Left ventricle myocardium inferior (tissue), 1 donor: ENCODE results near the gene FHIT. TPM values are rescaled to one million over a fixed set of nuclear protein-coding genes. Genes with fewer than 3 reads are reported as not detected.

Experiments used
- DNase-seq: peaks from one replicate; pipeline ENCODE4 v3.0.0-alpha.2; 2020
- H3K27ac ChIP-seq: fragments of 200-600 bp; replicated peaks from 2 replicates; pipeline ENCODE4 v1.8.0; 2021
- H3K27me3 ChIP-seq: fragments of 200-600 bp; 2 replicates; pipeline ENCODE4 v1.8.0; 2021; ENCODE audit warnings: low read depth
- H3K36me3 ChIP-seq: fragments of 200-600 bp; 2 replicates; pipeline ENCODE4 v1.8.0; 2021
- H3K4me1 ChIP-seq: fragments of 200-600 bp; 2 replicates; pipeline ENCODE4 v1.8.0; 2021
- H3K4me3 ChIP-seq: fragments of 200-600 bp; 2 replicates; pipeline ENCODE4 v1.8.0; 2021; ENCODE audit warnings: mild to moderate bottlenecking, moderate library complexity
- H3K9me3 ChIP-seq: fragments of 200-600 bp; replicated peaks from 2 replicates; pipeline ENCODE4 v1.8.0; 2021
- CTCF ChIP-seq: fragments of 200-600 bp; IDR thresholded peaks from 2 replicates; pipeline ENCODE4 v1.8.0; 2021; ENCODE audit warnings: antibody characterized with exemption, mild to moderate bottlenecking, borderline replicate concordance
- intact Hi-C: fragments of 100-400 bp; cut with micrococcal nuclease; formaldehyde crosslinking; loops from one replicate; pipeline ENCODE4 v1.11.0; 2022
- total RNA-seq: library from RNA; stranded (reverse); fragmentation: NEBNext Ultra II Directional; extraction: Animal tissue kit (Norgen Biotek cat#: 25700); gene quantifications from one replicate; pipeline ENCODE4 v1.2.1, GENCODE V29; 2021
- donor health status: DM: no; HTN: yes; CAD: no; lungs with severe emphysema.

FHIT gene
- total RNA-seq, 1 donor from 2014 or later = 16.0 TPM

GRCh38 chr3:60509471-60509870 is 741.8 kb downstream of the FHIT start:
- H3K27ac ChIP-seq = no peak overlapping the region
- H3K36me3 ChIP-seq = no peaks in the 10 kb centered on the region
- no peak overlapping the region for H3K4me3 ChIP-seq
- peaks cover 15% of the 10 kb centered on the region for H3K9me3 ChIP-seq
- H3K27me3 ChIP-seq = no peaks in the 10 kb centered on the region
- no peak for TF ChIP-seq CTCF
- no peaks in the 10 kb centered on the region for H3K4me1 ChIP-seq
- intact Hi-C loops = no loop called here
- no peak for DNase-seq

GRCh38 chr3:60504827-60505457 is 746.3 kb downstream of the FHIT start:
- no peak overlapping the region for H3K4me3 ChIP-seq
- no peak for TF ChIP-seq CTCF
- no peaks in the 10 kb centered on the region for H3K36me3 ChIP-seq
- H3K4me1 ChIP-seq = no peaks in the 10 kb centered on the region
- no peaks in the 10 kb centered on the region for H3K27me3 ChIP-seq
- no peaks in the 10 kb centered on the region for H3K9me3 ChIP-seq
- intact Hi-C loops = no loop called here
- no peak overlapping the region for H3K27ac ChIP-seq
- no peak for DNase-seq

- Histone ChIP-seq H3K4me1 (no peaks in the 10 kb centered on the region), H3K9me3 (no peaks in the 10 kb centered on the region), H3K27ac (no peak overlapping the region), H3K4me3 (no peak overlapping the region), H3K27me3 (no peaks in the 10 kb centered on the region), H3K36me3 (no peaks in the 10 kb centered on the region)
- no peak for TF ChIP-seq CTCF
- no peak for DNase-seq
- intact Hi-C loops = no loop called here
Observed at GRCh38 chr3:60501314-60501713, 749.9 kb downstream of the FHIT start.

- H3K27ac ChIP-seq = no peak overlapping the region
- no peak overlapping the region for H3K4me3 ChIP-seq
- no peaks in the 10 kb centered on the region for H3K27me3 ChIP-seq
- H3K36me3 ChIP-seq = no peaks in the 10 kb centered on the region
- TF ChIP-seq CTCF = no peak
- DNase-seq = no peak
- H3K9me3 ChIP-seq = no peaks in the 10 kb centered on the region
- no peaks in the 10 kb centered on the region for H3K4me1 ChIP-seq
- intact Hi-C loops = no loop called here
Observed at GRCh38 chr3:60497902-60498301, 753.4 kb downstream of the FHIT start.

- no peak overlapping the region for H3K4me3 ChIP-seq
- H3K36me3 ChIP-seq = no peaks in the 10 kb centered on the region
- no peak for TF ChIP-seq CTCF
- no peaks in the 10 kb centered on the region for H3K9me3 ChIP-seq
- H3K4me1 ChIP-seq = no peaks in the 10 kb centered on the region
- DNase-seq = no peak
- H3K27ac ChIP-seq = no peak overlapping the region
- H3K27me3 ChIP-seq = no peaks in the 10 kb centered on the region
- intact Hi-C loops = no loop called here
Observed at GRCh38 chr3:60490992-60491391, 760.3 kb downstream of the FHIT start.
